ENCODE results near the gene PCK2.
A peak's percentile ranks its signal among the peaks of the same experiment; 100 is the strongest.
"Not testable (repeated sequence)": the region's sequence is repeated elsewhere in the genome, so short reads cannot be mapped to it uniquely, and the experiment has no call there.

PCK2 gene

DNA sequence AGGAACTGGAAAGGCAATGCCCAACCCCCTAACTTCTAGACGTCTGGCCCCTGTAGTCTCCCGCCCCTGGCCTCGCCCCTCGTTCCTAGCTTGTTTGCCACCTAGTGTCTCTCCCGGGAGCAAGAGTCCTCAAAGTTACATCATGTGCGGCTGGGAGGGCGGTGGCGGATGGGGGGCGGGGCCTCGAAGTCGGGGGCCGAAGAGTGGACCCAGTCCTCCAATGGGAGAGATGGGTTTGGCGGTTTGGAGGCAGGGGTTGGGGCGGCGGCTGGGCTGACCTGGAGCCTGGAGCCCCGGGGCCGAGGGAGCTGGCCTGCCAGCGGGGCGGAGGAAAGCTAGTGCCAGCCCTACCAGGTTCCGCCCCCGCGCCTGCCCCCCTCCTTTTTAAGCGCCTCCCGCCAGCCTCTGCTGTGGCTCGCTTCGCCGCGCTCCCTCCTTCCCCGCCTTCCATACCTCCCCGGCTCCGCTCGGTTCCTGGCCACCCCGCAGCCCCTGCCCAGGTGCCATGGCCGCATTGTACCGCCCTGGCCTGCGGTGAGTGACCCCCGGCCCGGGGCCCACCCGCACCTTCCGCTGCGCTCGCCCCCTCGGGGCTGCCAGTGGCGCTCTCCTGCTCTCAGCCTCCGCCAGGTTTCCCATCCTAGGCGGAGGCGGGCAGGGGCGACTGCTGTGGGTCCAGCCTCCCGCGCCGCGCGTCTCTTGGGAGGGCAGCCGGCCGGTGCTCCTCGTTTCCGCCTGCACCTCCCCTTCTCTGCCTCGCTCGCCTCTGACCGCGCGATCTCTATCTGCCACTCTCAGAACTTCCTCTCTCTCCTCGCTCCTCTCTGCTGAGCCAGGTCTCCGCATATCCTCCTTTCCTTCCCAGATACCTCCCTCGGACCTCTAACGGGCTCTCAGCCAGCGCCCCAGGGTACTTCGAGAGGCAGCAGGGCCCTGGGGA lies at the start of gene PCK2:
PCK2 (plus strand) TSS at position 411 of the 940 bp plus-strand sequence; CDS start at position 506, 95 bp downstream.
- FAIRE-seq (no peak), DNase-seq (ENCODE audit: low spot score) (peak; percentile 58)

DNA sequence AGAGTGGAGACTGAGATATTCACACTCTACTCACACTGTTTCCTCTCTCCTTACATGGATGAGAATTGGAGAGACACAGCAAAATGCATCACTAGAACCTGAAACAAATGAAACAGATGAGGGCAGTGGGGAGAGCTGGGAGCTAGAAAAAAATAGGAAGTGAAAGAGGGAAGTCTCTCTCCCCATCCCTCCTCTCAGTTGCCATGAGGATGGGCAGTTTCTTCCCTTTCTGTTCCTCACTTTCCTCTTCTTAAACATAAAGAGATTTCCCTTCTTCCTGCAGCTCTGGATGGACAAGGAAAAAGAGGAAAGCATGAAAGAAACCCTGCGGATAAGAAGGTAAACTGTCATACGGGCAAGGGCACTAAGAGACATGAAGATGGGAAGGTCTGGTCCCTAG lies 45.1 kb upstream of the PCK2 start:
- FAIRE-seq; DNase-seq (ENCODE audit: low spot score): not testable (repeated sequence)

DNA sequence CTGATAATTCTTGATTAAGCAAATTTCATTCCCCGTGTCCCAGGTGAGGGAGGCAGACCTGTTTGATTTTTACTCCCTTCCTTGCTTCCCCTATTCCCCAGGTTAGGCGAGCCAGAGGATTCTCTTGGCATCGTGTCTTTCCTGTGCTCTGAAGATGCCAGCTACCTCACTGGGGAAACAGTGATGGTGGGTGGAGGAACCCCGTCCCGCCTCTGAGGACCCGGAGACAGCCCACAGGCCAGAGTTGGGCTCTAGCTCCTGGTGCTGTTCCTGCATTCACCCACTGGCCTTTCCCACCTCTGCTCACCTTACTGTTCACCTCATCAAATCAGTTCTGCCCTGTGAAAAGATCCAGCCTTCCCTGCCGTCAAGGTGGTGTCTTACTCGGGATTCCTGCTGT lies 43.4 kb upstream of the PCK2 start:
- not testable (repeated sequence) for DNase-seq (ENCODE audit: low spot score); FAIRE-seq

DNA sequence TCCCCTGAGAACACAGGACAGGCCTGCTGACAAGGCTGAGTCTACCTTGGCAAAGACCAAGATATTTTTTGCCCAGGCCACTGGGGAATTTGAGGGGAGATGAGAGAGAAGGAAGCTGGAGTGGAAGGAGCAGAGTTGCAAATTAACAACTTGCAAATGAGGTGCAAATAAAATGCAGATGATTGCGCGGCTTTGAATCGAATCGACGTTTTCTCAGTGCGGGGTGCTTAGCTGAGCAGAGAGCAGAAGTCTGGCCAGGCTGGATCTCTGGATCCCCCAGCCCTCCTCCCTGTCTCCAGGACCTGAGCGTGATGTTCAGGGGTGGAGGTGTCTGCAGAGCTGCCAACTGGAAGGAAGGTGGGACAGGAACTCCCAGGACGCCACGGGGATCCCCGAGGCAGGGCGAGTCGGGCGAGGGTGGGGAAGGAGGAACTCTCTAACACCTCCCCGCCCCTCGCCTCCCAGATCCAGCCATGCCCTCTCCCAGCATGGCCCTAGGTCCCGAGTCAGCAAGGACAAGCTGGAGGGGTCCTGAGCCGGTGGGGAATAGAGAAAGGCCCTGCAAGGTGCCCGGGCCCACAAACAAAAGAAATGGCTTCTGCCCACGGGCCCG lies 42.8 kb upstream of the PCK2 start:
- FAIRE-seq = no peak
- no peak for DNase-seq (ENCODE audit: low spot score)

DNA sequence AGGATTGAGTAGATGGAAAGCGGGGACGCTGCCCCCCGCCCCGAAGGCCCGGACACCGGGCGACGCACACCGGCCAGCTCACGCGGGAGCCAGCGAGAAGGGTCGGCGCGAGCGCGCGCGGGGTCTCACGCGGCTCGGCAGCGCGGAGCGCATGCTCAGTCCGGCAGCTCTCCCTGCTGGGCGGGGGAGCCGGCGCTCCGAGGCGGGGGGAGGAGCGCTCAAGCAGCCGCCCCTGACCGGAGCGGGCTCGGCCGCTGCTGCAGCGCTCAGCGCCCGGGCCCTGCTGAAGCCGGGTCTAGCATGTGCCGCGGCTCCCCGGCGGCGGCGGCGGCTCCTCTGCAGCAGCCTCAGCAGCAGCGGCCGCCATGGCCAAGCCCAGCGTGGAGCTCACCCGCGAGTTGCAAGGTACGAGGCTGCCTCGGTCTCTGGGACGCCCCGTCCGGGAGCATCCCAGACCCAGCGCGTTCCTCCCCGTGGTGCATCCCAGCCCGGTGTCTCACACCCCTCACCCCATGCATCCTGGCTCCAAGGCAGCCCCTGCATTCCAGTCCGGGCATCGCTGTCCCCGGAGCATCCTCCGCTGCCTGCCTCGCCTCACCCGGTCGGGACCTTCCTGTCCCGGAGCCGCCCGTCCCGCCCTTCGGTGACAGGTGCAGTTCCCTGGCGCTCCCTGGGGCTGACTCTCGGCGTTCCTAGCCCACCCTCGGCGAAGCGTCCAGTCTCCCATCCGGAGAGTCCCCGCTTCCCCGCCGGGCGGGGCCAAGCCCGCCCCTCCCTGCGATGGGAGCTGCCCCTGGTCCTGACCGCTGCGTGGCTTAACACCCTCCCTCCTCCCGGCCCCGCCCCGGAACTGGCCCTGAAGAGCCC lies 42.1 kb upstream of the PCK2 start, which contains the start of gene CARMIL3:
CARMIL3 (plus strand) TSS at position 221 of the 867 bp plus-strand sequence; CDS start at position 366, 145 bp downstream.
- DNase-seq (ENCODE audit: low spot score) (no peak), FAIRE-seq (no peak)

DNA sequence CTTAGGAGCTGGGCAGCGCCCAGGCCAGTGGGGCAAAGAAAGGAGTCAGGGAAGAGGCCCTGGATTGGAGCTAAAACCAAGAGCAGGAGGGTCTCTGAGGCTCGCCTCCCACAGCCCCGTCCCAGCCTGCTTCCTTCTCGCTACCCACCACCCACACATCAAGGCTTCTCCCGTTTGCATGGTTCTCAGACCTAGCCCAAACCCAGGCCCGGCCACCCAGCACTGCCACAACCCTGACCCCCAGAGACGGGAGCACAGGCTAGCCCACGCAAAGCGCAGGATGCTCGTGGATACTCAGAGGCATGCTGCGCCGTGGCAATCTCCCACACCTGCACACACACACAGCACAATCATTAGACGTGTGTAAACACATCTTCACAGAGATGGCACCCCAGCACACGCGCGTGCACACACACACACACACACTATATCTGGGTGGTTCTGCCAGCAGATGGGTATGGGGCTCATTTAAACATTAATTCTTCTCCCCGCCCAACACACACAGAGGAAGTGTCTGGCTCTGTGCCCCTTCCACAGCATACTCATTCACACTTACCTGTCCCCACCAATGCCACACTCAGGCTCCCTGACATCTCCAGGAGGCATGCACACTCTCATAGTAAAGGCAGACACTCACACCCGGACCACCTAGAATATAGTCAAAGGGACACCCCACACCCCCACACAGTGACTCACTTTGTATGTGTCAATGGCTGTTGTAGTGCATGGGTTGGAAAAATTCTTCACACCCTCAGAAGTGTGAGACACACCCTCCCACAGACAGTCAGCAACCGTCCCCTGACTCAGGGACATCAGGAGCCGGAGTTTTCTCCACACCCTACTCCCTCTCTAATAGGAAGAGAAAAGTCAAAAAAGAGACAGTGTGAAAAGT lies 41.2 kb upstream of the PCK2 start:
- FAIRE-seq (no peak), DNase-seq (ENCODE audit: low spot score) (no peak)

DNA sequence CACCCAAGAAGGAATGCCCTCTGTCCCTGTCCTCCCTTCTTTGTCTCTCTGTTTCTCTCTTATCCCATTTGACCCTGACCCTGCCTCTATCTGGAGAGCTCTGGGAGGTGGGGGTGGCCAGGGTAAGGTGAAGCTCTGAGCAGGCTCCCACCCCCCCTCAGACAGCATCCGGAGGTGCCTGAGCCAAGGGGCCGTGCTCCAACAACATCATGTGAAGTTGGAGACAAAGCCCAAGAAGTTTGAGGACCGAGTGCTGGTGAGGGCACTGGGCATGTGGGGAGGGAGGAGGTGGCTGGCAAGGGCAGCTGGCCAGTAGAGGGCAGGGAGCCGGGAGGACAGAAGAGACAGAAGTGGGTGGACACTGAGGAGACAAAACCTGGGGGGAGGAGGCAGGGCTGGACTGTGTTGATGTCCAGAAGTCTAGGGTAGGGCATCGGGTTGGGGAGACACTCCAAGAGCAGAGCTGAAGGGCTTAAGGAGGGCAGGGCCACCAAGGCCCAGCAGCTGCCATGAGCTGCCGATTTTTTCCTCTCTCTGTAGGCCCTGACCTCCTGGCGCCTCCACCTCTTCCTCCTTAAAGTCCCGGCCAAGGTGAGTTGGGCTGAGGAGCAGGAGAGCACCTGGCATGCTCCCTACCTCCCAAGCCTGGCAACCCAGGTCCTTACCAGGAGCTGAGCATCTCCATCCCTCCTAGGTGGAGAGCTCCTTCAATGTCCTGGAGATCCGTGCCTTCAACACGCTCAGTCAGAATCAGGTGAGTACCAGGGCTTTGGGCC lies 40.4 kb upstream of the PCK2 start:
- DNase-seq (ENCODE audit: low spot score) (no peak), FAIRE-seq (no peak)

DNA sequence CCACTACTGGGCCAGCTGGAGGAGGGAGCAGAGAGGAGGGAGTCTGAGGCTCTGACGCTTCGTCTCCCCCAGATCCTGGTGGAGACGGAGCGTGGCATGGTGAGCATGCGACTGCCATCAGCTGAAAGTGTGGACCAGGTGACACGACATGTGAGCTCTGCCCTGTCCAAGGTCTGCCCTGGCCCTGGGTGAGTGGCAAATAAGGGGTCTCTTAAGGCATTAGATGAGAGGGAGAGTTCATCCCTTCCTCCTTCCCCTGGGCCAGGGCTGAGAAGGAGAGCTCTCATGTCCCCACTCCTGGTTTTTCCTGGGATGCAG lies 39.8 kb upstream of the PCK2 start:
- DNase-seq (ENCODE audit: low spot score) (no peak), FAIRE-seq (no peak)

DNA sequence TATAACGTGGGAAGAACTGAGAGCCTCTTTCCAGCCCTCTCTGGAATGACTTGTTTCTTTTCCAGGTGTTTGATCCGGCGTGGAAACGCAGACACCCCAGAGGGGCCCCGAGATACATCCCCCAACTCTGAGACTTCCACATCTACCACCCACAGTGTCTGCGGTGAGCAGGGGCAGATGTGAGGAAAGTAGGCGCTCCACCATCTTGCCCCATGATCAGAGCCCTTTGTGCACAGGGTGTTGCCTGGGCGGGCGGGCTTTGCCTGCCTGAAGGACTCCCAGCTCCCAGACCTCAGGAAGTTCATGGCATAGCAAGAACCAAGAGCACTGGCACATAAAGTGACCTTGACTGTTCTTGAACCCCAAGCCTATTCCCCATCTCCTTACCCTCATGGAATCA lies 39.5 kb upstream of the PCK2 start:
- no peak for FAIRE-seq
- no peak for DNase-seq (ENCODE audit: low spot score)

DNA sequence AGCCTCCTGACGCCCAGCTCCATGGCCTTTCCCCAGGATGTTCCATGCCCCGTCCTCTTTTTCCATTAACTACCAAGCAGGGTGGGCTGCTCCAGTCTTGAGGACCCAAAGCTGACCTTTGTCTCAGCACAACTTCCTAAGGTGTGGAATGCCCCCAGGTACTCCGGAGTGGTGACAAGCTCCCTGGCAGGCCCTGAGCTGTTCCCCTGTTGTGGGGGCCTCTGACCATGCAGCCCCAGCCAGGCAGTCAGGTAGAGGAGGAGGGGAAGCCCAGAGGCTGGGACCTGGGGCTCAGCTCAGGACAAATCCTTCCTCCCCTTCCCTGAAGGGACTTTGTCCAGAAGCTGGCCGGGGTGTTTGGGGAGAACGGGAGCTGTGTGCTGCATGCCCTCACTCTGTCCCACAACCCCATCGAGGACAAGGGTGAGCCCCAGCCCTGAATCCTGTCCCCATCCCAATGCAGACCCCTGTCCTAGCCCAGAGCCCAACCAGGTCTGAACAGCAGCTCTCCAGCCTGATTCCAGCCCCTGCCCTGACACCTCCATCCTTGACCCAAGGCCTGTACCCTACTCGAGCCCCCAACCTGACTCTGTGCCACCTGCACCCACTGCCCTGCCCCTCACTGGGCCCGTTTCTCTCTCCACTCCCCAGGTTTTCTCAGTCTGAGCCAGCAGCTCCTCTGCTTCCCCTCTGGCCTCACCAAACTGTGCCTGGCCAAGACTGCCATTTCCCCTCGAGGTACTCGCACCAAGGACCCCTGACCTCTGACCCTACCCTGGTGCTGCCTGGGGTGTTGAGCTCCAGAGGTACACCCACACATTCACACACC lies 37.9 kb upstream of the PCK2 start:
- no peak for FAIRE-seq
- no peak for DNase-seq (ENCODE audit: low spot score)

DNA sequence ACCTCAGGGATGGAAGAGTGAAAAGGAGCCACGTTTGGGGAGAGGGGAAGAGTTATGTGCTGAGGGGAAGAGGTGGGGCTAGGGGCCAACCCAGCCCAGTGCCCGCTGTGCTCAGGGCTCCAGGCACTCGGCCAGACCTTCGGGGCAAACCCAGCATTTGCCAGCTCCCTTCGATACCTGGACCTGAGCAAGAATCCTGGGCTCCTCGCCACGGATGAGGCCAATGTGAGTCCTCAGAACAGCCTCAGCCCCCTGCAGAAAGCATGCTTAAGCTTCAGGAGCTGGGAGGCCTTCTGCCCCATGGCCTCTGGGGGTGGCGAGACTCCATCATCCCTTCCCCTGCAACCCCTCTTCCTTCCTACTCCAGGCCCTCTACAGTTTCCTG lies 37.3 kb upstream of the PCK2 start:
- FAIRE-seq = no peak
- DNase-seq (ENCODE audit: low spot score) = no peak

DNA sequence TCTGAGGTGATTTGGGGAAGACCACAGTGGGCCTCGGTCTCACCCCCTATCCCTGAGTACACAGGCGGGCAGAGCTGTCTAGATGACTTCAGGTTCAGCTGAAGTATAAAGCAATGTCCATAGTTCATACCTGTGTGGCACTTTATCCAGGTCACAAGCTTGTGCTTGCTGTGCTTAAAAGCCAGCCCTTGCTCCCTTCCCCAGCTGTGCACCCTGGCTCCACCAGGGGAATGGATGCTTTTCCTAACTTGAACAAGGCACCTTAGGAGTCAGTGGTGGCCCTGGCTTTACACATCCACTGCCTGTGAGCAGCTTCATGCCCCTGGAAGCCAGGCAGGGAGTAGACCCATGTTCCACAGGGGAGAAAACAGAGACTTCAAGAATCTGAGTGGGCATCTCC lies 36.8 kb upstream of the PCK2 start:
- no peak for DNase-seq (ENCODE audit: low spot score)
- no peak for FAIRE-seq

DNA sequence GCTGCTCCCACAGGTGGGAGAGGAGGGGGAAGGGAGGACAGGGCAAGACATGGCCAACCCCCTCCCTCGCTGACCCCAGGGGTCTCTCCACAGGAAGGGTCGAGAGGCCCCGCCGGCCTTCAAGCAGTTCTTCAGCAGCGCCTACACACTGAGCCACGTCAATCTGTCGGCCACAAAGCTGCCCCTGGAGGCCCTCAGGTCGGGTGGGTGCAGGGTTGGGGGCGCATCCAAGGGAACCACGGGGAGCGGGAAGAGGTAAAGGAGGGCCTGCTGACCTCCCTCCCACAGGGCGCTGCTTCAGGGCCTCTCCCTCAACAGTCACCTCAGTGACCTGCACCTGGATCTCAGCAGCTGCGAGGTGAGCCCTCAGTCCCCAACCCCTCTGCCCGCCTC lies 36.2 kb upstream of the PCK2 start:
- FAIRE-seq = no peak
- no peak for DNase-seq (ENCODE audit: low spot score)

DNA sequence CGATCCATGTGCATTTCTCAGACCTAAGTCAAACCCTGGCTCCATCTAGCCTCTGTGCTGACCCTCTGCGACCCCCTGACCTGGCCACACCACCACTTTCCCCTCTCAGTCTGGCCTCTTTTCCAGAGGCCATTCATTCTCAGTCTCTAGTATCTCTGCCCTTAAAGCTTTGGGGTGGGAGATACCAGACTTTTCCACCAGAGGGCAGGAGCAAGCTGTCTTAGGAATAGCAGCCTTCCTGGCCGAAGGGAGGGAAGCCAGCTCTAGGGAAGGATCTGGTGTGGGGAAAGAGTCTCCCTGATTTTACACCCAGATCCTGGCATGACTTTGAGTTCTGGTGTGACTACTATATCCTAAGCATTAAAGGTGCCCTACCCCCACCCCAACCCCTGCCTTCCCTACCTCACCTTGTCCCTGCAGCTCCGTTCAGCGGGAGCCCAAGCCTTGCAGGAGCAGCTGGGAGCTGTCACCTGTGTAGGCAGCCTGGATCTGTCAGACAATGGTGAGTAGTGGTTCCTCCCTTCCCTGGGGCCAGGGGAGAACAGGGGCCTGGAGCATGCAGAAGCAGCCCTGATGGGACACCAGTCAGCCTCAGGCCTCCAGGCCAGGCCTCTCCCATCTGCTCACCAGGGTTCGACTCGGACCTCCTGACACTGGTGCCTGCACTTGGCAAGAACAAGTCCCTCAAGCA lies 35.7 kb upstream of the PCK2 start:
- FAIRE-seq = no peak
- DNase-seq (ENCODE audit: low spot score) = peak; percentile 23

DNA sequence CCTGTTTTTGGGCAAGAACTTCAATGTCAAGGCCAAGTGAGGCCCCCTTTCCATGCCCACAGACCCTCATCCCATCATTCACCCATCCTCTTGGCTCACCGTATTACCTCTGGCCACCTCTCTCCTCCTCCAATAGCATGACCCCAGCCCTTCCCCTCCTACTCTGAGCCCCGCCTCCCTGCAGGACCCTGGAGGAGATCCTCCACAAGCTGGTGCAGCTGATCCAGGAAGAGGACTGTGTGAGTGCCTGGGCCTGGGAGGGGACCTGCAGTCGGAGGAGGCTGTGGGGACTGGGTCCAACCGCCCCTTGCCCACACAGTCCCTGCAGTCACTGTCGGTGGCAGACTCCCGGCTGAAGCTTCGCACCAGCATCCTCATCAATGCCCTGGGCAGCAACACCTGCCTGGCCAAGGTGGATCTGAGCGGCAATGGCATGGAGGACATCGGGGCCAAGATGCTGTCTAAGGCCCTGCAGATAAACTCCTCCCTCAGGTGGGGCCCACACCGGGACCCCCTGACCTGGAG lies 35.1 kb upstream of the PCK2 start:
- FAIRE-seq (no peak), DNase-seq (ENCODE audit: low spot score) (no peak)

DNA sequence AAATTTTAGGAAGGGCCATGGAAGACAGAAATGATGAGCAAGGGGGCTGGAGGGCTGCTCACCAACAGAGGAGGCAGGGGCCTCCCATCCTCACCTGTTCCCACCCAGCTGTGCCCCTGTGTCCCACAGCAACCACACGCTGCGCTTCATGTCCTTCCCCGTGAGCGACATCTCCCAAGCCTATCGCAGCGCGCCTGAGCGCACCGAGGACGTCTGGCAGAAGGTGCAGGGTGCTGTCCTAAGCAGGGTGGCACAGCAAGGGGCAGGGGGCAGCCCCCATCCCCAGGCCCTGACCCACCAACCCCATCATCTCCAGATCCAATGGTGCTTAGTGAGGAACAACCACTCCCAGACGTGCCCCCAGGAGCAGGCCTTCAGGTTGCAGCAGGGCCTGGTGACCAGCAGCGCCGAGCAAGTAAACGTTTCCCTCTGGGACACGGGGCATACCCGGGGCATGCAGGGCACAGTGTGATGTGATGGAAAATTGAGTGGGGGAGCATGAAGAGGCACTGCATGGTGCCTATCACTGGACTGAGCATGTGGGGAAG lies 34.2 kb upstream of the PCK2 start:
- DNase-seq (ENCODE audit: low spot score) (no peak), FAIRE-seq (no peak)

DNA sequence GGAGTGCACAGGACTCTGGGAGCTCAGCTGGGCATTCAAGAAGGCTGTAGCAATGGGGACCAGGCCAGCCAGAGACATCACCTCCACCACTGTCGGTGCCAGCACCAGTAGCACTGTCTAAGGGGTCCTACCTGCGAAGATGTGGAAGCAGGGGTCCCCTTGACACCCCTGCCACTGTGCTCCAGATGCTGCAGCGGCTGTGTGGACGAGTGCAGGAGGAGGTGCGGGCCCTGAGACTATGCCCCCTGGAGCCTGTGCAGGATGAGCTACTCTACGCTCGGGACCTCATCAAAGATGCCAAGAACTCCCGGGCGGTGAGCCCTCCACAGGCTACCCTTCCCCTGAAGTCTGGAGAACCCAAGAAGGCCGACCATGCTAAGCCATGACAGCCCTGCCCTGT lies 33.7 kb upstream of the PCK2 start:
- FAIRE-seq (no peak), DNase-seq (ENCODE audit: low spot score) (no peak)
